CD4-positive, alpha-beta T cell (primary cell): ENCODE measurements around the gene FBXW4. TPM values are rescaled to one million over a fixed set of nuclear protein-coding genes. Genes with fewer than 3 reads are reported as not detected.

Experiments used
- ATAC-seq: fragments of 200-7000 bp; cut with Tn5 transposase; one replicate; pipeline ENCODE4 v1.10.0; 2022; ENCODE audit warnings: mild to moderate bottlenecking; ENCODE audit not compliant: poor library complexity
- CTCF ChIA-PET: fragments of 350-600 bp; sonication (Branson Sonifier 250); formaldehyde crosslinking; loops from one replicate; lab custom pipeline; 2021; ENCODE audit warnings: antibody characterized with exemption, inconsistent platforms; lab: Charles Lee
- POLR2A ChIA-PET: fragments of 350-600 bp; sonication (Branson Sonifier 250); formaldehyde crosslinking; loops from one replicate; lab custom pipeline; 2021; ENCODE audit warnings: antibody characterized with exemption, inconsistent platforms; lab: Charles Lee
- DNase-seq, 14 experiments: peaks; one replicate each; pipeline ENCODE4 v3.0.0-alpha.2; 2013 to 2020; ENCODE audit warnings: mixed read lengths in 2 of 14
- H3K27ac ChIP-seq, 2 donors: one replicate each; pipeline versions ENCODE4 v1.5.1 to v1.7.0; 2013; ENCODE audit warnings: low read length in 2 of 2, low read depth in 1 of 2, mild to moderate bottlenecking in 1 of 2
- H3K27me3 ChIP-seq, 2 experiments: 1 replicate in 1 of 2; 2 replicates in 1 of 2; pipeline versions ENCODE4 v1.6.1 to v1.7.0; 2013; ENCODE audit warnings: low read length in 2 of 2, control low read depth in 1 of 2, mild to moderate bottlenecking in 1 of 2, moderate library complexity in 1 of 2; ENCODE audit not compliant: insufficient read depth in 2 of 2, control insufficient read depth in 1 of 2
- H3K36me3 ChIP-seq: one replicate; pipeline ENCODE4 v1.6.1; 2013; ENCODE audit warnings: low read length, control low read depth; ENCODE audit not compliant: insufficient read depth
- H3K4me1 ChIP-seq: one replicate; pipeline ENCODE4 v1.6.1; 2013; ENCODE audit warnings: low read length, control low read depth; ENCODE audit not compliant: insufficient read depth
- H3K4me3 ChIP-seq: one replicate; pipeline ENCODE4 v1.5.1; 2013; ENCODE audit warnings: mild to moderate bottlenecking, low read length, moderate library complexity
- H3K9me3 ChIP-seq, 2 experiments: 1 replicate in 1 of 2; 2 replicates in 1 of 2; pipeline versions ENCODE4 v1.6.1 to v1.7.0; 2013; ENCODE audit warnings: low read length in 2 of 2, mild to moderate bottlenecking in 2 of 2, control low read depth in 1 of 2, moderate library complexity in 1 of 2; ENCODE audit not compliant: control insufficient read depth in 1 of 2, insufficient read depth in 1 of 2
- H3K27ac Mint-ChIP-seq: one replicate; pipeline ENCODE4 v1.8.0; 2020; ENCODE audit warnings: mixed read lengths
- H3K27me3 Mint-ChIP-seq: one replicate; pipeline ENCODE4 v1.8.0; 2021; ENCODE audit warnings: mixed read lengths
- H3K36me3 Mint-ChIP-seq: one replicate; pipeline ENCODE4 v1.8.0; 2021; ENCODE audit warnings: low read depth, mixed read lengths
- H3K4me1 Mint-ChIP-seq: one replicate; pipeline ENCODE4 v1.8.0; 2021; ENCODE audit warnings: low read depth, mixed read lengths
- H3K4me3 Mint-ChIP-seq: one replicate; pipeline ENCODE4 v1.8.0; 2020; ENCODE audit warnings: mild to moderate bottlenecking, mixed read lengths
- H3K9me3 Mint-ChIP-seq: one replicate; pipeline ENCODE4 v1.8.0; 2020; ENCODE audit warnings: mixed read lengths
- intact Hi-C, 2 experiments: fragments of 100-400 bp; cut with DNase I in 1 of 2; cut with micrococcal nuclease in 1 of 2; formaldehyde crosslinking; loops; one replicate each; pipeline versions ENCODE4 v1.15.1 to v1.9.0; 2023 to 2025; cut with DNase I, micrococcal nuclease
- total RNA-seq, 174 experiments: library from RNA in 2 of 174; stranded (reverse) in 2 of 174; gene quantifications; one replicate each; pipeline ENCODE4 v1.2.3 and lab custom pipeline; 2021 to 2026
- TF ChIP-seq, protein P1 (sequence below): fragments of 200-600 bp; IDR thresholded peaks from one replicate; pipeline ENCODE4 v1.8.0; 2022; ENCODE audit warnings: antibody characterized with exemption, mild to moderate bottlenecking

The FBXW4 gene
- total RNA-seq, 2 experiments from 2014 or later: 69.7 to 76.4 TPM

DNA sequence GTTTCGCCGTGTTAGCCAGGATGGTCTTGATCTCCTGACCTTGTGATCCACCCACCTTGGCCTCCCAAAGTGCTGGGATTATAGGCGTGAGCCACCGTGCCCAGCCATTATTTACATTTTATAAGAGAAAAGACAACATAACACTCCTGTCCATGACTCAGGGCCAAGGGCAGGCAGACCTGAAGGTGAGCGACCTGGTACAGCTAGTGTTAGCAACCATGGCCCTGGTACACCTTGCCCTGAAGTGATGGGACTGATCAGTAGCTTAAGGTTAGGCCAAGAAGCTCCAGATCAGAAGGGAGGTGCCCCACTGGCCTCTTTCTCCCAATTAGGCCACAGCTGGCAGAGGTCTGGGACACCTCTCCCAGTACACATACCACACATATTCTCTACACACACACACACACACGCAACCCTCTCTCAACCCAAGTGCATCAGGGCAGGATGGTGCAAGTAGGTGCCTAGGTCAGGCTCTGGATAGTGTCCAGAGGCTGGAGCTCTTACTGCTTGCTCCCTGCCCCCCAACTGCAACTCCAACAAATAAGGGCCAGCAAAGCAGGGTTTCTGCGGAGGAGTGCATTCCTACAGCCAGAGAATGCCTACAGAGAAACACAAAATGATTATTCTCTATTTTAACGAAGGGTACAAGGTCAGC lies 63.0 kb downstream of the FBXW4 start:
- ATAC-seq (no peak), DNase-seq (no peak)
- no peak overlapping the region for H3K4me3 ChIP-seq
- Mint-ChIP-seq H3K4me1 (peaks cover 36% of the 10 kb centered on the region), H3K4me3 (no peak overlapping the region), H3K27ac (no peak overlapping the region), H3K36me3 (peaks cover 73% of the 10 kb centered on the region), H3K9me3 (no peaks in the 10 kb centered on the region), H3K27me3 (no peaks in the 10 kb centered on the region)
- no peak overlapping the region for H3K27ac ChIP-seq
- H3K27me3 ChIP-seq: no peaks in the 10 kb centered on the region
- intact Hi-C loops: no loop called here
- TF ChIP-seq, protein P1, sequence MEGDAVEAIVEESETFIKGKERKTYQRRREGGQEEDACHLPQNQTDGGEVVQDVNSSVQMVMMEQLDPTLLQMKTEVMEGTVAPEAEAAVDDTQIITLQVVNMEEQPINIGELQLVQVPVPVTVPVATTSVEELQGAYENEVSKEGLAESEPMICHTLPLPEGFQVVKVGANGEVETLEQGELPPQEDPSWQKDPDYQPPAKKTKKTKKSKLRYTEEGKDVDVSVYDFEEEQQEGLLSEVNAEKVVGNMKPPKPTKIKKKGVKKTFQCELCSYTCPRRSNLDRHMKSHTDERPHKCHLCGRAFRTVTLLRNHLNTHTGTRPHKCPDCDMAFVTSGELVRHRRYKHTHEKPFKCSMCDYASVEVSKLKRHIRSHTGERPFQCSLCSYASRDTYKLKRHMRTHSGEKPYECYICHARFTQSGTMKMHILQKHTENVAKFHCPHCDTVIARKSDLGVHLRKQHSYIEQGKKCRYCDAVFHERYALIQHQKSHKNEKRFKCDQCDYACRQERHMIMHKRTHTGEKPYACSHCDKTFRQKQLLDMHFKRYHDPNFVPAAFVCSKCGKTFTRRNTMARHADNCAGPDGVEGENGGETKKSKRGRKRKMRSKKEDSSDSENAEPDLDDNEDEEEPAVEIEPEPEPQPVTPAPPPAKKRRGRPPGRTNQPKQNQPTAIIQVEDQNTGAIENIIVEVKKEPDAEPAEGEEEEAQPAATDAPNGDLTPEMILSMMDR: no peak
- ChIA-PET CTCF (no interaction called here), POLR2A (no interaction called here)
- H3K36me3 ChIP-seq: peaks cover 47% of the 10 kb centered on the region
- no peaks in the 10 kb centered on the region for H3K9me3 ChIP-seq
- H3K4me1 ChIP-seq: peaks cover 2% of the 10 kb centered on the region

DNA sequence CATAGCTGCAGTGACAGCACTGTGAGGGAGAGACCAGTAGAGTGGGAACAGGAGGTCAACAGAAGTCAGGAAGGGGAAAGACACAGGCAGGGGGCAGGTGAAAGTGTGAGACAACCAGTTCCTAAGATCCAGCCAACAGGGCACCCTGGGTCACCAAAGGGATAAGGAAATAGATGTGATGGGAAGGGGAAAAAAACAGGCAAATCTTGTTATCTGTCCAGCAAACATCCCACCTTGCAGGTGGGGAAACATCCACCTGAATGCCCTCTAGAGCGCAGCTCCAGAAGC lies 64.4 kb downstream of the FBXW4 start:
- DNase-seq: no peak
- Mint-ChIP-seq H3K4me1 (peaks cover 36% of the 10 kb centered on the region), H3K36me3 (peaks cover 77% of the 10 kb centered on the region), H3K27ac (no peak overlapping the region), H3K9me3 (no peaks in the 10 kb centered on the region), H3K27me3 (no peaks in the 10 kb centered on the region), H3K4me3 (no peak overlapping the region)
- CTCF ChIA-PET: no interaction called here
- POLR2A ChIA-PET: no interaction called here
- Histone ChIP-seq H3K4me3 (no peak overlapping the region), H3K27me3 (no peaks in the 10 kb centered on the region), H3K9me3 (no peaks in the 10 kb centered on the region), H3K4me1 (peaks cover 2% of the 10 kb centered on the region), H3K36me3 (peaks cover 46% of the 10 kb centered on the region), H3K27ac (no peak overlapping the region)
- TF ChIP-seq, protein P1: no peak
- intact Hi-C loops: no loop called here
- no peak for ATAC-seq

DNA sequence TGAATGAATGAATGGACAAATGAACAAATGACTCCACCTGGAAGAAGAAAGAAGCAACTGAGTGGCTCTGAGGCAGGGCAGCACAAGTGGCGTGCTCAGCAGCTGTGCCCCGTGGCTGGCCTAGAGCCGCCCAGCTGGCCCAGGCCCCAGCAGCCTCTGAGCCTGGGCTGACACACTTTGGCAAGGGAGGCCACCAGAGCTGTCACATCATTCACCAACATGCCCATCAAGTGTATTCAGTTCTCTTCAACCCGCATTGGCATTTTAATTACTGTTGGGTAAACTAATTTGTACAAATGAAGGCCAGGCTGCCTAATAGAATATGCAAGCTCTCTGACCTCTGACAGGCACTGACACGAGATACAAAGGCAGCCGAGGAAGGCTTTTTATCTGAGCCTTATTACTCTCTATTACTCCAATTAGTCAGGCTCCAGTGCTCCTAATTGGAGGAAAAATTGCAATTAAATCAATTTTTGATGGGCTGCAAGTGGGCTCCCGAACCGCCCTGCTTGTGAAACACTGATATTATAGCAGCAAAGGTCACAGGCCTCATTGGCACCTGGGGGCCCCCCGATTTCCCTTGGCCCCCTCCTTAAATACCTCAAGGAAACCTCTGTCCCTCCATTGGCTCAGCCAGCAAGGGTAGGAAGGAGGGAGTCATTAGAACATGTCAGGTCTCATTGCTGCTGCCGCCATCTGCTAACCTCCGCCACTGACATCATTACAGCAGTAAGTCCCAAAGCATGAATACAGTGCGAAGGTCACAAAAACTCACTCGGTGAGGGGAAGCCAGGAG lies 64.9 kb downstream of the FBXW4 start:
- ChIA-PET POLR2A (no interaction called here), CTCF (no interaction called here)
- ATAC-seq: no peak
- peaks cover 47% of the 10 kb centered on the region for H3K36me3 ChIP-seq
- peak in 1 of 14 experiments; percentile 15 for DNase-seq
- intact Hi-C loops: no loop called here
- Mint-ChIP-seq H3K27ac (no peak overlapping the region), H3K9me3 (no peaks in the 10 kb centered on the region), H3K27me3 (no peaks in the 10 kb centered on the region), H3K4me1 (peaks cover 36% of the 10 kb centered on the region), H3K4me3 (no peak overlapping the region), H3K36me3 (peaks cover 80% of the 10 kb centered on the region)
- TF ChIP-seq, protein P1: no peak
- H3K4me1 ChIP-seq: peaks cover 2% of the 10 kb centered on the region
- no peak overlapping the region for H3K27ac ChIP-seq
- no peak overlapping the region for H3K4me3 ChIP-seq
- no peaks in the 10 kb centered on the region for H3K9me3 ChIP-seq
- no peaks in the 10 kb centered on the region for H3K27me3 ChIP-seq
